Measurements from ENCODE around the gene DCUN1D3.
"Not testable (repeated sequence)": the region's sequence is repeated elsewhere in the genome, so short reads cannot be mapped to it uniquely, and the experiment has no call there.

Gene DCUN1D3

DNA sequence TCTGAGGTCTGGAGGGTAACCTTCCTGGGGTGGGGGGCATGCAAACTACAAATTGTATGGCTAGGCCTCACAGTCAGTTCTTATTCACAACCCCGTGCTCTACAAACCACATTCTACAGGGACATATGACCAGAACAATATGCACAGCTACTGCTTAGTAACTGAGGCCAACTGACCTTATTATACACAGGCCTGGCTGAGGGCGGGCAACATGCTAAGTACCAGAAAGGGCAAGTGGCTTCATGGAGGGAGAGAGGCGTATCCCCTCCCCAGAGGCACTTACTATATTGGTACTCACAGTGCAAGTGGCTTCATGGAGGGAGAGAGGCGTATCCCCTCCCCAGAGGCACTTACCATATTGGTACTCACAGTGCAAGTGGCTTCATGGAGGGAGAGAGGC is 39.2 kb downstream of the DCUN1D3 start:
- not testable (repeated sequence) for DNase-seq

DNA sequence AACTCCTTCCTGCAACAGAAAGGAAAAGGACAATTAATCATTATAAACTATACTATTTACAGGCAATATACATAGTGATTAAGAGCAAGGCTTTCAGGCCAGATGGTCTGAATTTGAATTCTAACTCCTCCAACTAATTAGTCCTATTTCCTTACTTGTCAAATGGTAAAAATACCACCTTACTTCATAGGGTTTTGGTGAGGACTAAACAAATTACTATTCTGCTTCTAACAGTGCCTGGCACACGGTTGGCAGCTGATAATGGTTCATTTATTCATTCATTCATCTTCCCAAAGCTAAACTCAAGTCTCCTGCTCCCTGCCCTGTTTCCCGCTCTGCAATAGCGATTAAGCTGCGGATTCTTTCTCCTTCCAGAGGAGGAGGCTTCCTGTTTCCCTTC is 39.8 kb downstream of the DCUN1D3 start:
- DNase-seq = no peak

DNA sequence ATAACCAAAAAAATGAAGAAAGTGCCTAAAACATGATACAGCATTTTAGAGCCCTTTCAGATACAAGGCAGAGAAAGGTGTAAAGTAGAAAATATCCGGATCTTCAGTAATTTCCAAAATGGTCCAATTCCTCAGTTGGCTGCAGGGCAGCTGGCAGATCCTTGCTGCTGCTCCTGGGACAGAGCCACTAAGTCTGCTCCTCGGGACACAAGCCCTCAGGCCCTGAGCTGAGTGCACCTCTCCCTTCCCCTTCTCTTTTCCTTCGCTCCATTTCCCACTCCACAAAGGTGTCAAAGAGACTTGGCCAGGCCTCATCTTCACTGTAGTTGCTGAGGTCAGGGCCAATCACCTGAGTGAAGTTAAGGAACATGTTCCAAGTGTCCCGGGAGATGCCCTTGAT is 40.5 kb downstream of the DCUN1D3 start:
- no peak for DNase-seq

DNA sequence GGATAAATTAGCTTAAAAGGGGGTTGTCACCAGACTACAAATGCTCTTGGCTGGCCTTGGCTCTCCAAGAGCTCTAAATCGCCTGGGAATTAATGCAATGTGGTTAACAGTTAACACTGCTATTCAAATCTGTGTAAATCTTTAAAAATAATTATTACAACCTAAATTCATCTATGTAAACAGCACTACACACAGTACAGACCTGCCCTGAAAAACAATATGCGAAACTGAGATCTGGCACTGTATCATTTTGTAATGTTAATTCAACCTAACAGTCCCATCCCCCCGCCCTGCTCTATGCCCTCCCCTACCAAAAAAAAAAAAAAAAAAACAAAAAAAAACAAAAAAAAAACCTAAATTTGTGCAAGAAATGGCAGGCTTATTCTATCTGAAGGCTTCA is 40.9 kb downstream of the DCUN1D3 start:
- DNase-seq = no peak

DNA sequence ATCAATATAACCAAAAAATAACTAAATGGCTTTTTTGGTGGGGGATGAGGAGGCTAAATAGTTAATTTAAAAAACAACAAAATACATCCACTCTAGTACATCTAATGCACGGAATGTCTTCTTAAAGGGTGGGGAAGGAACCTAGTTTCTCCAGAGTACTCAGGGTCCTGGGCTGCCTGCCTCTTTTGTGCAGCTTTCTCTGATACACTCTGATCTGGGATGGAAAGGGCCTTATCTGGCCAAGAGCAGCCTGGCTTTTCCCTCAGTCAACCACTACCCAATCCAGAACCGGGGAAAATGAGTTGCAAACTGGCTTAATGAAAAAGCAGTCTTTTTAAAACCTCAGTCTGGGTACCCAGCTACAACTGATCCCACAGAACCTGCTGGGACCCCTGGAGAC is 42.9 kb downstream of the DCUN1D3 start:
- DNase-seq = no peak

DNA sequence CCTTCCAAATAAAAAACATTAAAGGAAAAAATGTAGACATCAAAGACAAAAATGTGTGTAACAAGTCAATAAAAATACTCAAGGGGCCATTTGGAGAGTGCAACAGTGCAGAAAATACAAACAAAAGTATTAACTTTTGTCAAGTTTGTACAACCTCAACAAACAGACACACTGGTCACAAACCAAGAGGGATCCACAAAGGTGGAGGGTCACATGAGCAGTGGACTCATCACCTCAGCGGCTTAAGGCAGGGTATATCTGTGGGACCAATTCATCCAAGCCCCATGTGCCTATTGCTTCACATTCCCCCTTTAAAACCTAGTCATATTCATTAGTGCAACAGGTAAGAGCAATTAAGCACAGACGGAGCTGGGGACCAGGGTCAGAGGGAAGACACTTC is 45.2 kb downstream of the DCUN1D3 start:
- no peak for DNase-seq

DNA sequence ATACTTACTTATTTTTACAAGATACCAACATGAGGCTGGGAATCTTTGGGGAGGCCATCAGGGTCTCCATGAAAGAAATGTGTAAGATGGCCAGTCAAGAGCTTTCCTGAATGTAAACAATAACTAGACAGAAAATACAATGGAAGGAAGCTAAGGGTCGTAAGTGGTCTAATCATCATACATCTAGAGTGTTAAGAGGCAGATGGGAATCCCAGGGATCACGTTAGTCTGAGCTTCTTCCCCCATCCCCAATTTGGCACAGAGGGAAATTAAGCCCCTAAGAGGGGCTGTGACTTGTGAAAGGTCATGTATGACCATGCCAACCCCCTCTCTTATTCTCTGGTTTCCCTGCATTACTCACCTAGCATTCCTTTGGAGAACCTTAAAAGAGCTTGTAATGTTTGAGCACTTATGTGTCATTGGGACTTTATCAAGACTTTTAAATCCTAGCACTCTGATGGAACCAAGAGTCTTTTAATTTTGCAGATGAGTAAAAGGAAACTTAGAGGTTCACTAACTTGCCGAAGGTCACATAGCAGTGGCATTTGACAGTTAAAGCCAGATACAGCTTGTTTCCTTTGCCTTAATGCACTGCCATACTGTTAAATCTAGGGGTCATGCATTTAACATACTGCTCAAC is 46.1 kb downstream of the DCUN1D3 start:
- DNase-seq = no peak

DNA sequence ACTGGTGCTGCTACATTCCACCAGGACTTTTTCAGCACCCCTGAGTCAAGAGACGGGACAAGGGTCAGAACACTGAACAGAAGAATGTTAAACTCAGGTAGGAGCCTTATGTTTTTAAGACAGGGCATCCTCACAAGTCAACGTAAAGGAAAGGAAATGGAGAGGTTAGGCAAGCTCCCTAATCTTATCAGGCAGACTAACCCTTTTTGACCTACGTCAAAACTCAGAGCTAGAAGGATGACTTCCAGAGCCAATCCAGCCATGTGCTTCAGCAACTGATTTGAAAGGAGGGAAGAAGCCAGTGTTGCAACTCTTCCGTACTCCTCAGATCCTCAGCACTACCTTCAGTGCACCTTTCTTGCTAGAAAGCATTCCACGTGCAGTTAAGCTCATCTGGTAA is 47.0 kb downstream of the DCUN1D3 start:
- DNase-seq = no peak

DNA sequence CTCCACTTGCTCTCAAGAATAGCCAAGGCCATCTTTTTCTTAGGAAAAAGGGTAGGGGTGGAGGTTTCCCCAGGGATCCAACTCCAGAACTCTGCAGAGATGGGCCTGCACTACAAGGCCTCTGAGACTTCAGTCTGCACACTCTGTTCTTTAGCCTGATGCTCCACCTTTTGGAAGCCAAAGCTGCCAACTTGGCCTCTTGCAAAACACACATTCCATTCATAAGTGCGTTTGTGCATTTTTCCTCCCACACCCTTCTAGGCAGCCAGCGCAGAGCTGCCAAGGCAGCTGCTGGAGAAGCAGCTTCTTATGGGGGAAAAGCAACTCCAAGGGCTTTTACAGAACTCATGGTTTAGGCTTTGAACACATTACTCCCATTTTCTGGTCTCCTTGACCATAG is 48.6 kb downstream of the DCUN1D3 start:
- no peak for DNase-seq

DNA sequence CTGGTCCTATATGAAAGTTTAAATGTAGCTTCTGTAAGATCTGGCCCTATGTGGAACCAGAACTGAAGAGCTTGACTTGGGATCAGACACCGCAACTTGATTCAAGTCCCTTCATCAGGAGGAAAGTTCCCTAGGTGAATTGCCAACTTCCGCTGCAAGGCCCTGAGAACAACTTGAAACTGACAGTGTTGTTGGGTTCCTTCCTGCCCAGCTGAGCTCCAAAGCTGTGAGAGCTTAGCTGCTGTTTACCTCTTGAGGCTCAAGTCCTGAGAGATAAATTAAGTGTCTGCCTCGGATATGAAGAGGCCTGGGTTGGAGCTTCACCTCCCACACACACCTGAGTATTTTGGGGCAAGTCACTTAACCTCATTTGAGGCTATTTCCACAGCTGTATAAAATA is 49.2 kb downstream of the DCUN1D3 start:
- DNase-seq = no peak

DNA sequence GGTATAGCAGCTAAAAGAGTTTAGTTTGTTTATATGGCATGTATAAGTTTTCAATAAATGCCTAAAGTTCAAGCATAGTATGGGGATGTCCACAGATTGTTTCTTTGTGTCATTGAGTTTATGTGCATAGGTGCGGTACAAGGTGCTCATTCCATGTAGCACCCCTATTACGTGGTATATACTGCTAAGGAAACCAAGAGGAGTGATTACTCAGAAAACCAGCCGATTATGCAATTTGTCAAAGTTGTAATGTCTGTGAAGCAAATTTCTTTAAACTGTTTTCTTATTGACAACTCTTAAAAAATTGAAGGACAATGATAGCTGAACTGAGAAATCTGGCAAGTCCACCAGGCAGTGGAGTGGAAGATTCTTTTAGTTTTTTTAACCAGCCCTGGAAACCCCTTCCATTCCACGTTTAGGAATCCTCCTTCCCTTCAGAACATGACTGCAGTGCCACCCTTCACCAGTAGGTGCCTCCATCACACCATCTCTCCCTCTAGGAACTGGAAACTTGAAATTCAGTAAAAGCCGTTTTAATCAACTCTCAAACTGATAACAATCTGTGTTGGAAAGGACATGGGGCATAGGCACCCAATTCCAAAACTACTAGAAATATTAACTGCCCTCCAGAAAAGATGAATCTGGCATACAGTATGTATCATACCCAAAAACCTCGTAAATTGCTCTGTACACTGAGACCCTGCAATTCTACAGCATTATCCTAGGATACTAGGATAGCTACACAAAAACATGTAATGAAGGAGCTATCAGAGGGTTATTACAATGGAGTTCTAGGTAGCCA is 50.4 kb downstream of the DCUN1D3 start:
- peak; percentile 53 to 70 for DNase-seq

DNA sequence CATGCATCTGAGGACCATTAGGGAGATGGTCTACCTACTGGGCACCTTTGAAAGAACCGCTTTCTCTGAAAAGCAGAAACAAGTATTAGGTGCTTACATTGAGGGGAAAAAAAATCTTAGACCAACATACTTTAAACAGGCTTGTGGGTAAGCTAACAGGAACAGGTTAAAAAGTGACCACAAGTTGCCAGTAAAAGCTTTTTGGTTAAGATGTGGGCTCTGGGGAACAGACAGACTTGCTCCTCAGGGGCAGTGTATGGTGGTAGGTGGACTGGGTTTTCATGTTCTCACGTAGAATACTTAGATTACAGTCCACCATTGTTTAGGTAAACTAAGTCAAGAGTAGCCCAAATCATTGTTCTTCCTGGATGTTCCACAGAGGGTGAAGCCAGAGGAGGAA is 52.6 kb downstream of the DCUN1D3 start:
- no peak for DNase-seq

DNA sequence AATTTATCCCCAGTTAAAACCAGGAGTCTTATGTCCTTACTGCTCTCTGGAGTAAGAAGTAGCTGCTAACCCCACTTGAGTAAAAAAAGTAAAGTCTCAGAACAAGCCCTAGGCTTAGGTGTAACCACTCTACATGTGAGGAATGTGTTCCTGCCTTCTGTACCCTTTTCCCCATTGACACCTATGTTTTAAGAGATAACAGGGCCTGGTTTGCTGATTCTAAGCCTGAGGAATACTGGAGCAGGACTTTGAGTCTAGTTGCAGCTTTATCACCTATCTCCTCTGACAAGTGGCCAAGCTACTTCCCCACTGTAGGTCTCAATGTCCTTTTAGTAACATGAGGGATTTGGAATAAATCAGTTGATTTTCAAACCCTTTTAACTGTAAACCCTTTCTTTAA is 53.6 kb downstream of the DCUN1D3 start:
- no peak for DNase-seq

DNA sequence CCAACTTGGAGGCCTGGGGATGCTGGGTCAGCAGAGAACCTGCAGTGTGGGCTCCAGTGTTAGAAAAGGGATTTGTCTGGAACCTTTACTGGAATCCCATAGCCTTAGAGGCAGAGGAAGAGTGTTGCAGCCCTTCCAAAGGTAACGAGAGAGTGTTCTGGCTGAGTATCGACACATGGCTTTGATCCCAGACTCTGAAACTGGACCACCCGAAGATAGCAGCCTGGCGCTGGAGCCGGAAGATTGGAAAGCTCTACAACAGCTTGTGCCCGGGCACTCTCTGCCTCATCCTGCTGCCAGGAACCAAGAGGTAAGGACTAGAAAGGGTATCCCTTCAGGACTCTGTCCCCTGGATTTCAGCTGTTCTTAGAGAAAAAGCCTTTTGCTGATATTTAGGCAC is 54.1 kb downstream of the DCUN1D3 start:
- no peak for DNase-seq

DNA sequence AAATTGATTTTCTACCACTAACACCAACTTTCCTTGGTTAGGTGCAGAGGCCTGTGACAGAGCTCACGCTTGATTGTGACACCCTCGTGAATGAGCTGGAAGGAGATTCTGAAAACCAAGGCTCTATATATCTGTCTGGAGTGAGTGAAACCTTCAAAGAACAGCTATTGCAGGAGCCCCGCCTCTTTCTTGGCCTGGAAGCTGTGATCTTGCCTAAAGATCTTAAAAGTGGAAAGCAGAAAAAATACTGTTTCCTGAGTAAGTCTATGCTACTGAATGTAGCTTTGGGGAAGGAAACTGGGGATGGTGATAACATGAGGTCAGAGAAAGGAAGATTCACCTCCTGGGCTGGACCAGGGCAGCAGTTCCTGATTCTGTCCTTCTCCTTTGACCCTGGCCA is 55.6 kb downstream of the DCUN1D3 start:
- DNase-seq = peak in 1 of 2 donors; percentile 15

DNA sequence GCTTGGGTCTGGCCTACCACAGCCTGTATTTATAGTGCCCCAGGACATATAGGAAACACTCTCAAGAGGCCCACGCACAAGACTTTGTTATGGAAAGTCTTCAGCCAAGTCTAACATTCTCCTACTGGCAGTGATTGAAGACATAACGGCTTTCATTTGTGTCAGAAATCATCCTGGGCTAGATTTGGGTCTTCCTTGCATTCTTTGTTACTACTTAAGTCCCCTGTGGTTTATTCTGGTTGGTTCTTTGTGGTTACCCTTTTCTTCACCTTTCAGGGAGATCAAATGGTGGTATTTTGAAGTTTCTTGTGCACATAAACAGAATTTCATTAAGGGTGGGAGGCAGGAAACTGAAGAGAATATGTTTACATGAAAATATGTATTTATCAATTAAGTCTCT is 56.1 kb downstream of the DCUN1D3 start:
- peak in 1 of 2 donors; percentile 10 for DNase-seq

DNA sequence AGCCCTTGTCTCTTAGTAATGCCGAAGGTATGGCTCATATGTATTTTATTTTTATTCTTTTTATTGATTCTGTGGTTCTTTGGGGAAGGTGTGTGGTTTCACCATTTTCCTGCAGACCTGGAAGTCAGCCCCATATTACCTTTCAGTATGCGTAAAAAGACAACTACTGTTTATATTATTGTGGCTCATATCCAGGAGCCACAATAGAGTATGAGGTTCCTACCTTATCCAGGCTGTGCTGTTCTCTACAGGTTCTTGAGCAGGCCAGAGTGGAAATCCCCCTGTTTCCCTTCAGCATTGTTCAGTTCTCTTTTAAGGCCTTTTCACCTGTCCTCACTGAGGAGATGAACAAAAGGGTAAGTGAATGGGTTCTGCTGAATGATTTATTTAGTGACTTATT is 60.7 kb downstream of the DCUN1D3 start:
- DNase-seq = no peak

DNA sequence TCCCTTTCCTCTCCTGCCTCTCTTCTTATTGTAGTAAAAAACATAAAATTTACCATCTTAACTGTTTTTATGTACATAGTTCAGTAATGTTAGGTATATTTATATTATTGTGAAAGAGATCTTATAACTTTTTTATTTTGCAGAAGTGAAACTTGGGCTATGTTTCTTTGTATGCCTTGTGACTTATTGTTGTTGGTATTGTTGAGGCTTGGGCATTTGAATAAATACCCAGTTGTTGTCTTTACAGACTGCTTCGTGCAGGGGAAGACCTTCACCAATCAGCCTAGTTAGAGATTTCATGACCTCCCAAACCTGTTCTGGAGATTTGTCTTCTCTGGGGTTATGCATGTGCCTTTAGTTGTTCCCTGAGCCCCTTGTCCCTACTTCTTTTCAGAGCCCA is 61.9 kb downstream of the DCUN1D3 start:
- DNase-seq = no peak

DNA sequence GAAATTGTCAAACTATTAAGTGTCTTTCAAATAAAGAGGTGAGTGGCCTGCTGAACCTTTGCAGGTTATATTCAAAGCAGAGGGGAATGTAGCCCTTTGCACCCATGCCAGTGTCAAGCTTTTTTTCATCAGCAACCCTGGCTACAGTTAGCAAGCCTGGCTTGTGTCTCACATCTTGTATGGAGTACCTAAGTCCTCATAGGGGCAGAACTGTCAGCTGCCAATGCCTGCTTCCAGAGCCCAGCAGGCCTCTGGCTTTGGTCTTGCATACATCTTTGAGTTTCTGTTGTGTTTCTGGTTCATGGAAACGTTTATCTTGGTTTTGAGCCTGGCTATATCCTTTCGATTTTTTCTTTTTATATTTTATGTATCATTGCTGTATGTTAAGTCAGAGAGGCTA is 67.1 kb downstream of the DCUN1D3 start:
- no peak for DNase-seq

DNA sequence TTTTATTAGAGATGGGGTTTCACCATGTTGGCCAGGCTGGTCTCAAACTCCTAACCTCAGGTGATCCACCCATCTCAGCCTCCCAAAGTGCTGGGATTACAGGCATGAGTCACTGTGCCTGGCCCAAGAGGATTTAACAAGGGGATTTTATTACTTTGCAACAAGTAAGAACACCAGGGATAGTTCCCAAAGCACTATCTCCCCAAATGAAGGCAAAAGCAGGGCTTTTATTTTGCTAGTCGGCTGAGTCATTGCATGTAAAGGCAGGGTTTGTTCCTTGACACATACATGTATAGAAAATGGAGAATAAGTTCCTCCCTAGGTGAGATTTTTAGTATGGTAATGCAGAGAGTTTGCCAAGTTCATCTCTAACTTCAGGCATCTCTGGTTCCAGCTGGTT is 69.8 kb downstream of the DCUN1D3 start:
- DNase-seq = no peak

DNA sequence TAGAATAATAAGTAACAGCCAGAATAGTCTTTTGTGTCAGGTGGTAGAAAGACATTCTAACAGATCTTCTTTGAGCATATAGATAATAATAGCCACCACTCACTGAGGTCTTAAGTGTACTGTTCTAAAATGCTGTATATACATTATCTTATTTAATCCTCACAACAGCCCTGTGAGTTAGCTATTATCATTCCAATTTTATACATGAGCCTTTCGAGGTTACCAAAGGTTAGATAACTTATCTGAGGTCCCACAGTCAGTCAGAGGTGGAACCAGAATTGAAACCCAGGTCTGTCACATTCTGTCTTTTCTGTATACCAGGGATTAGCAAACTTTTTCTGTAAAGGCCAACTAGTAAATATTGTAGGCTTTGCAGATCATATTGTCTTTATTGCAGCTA is 70.6 kb downstream of the DCUN1D3 start:
- DNase-seq = no peak

DNA sequence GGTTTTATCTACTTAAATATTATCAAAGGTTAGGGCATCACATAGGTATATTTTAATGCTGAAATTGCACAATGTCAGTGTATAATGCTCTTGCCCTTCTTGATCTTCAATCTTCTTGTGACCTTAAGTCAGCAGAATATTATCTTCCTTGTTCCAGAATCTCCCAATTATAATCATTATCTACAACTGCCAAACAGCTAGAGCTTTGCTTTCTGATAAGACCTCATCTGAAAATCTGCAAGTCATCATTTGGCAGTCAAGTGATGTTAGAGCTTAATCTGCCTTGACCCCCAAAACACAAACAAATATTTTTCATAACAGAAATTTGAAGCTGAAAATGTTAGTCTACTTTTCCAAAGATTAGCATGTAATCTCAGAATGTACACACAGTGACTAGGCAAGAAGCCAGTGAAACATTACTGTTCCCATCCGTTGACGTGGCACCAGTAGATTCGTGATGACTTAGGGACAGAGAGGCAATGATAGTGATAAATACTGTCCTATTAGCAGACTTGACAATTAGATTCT is 74.1 kb downstream of the DCUN1D3 start:
- no peak for DNase-seq

DNA sequence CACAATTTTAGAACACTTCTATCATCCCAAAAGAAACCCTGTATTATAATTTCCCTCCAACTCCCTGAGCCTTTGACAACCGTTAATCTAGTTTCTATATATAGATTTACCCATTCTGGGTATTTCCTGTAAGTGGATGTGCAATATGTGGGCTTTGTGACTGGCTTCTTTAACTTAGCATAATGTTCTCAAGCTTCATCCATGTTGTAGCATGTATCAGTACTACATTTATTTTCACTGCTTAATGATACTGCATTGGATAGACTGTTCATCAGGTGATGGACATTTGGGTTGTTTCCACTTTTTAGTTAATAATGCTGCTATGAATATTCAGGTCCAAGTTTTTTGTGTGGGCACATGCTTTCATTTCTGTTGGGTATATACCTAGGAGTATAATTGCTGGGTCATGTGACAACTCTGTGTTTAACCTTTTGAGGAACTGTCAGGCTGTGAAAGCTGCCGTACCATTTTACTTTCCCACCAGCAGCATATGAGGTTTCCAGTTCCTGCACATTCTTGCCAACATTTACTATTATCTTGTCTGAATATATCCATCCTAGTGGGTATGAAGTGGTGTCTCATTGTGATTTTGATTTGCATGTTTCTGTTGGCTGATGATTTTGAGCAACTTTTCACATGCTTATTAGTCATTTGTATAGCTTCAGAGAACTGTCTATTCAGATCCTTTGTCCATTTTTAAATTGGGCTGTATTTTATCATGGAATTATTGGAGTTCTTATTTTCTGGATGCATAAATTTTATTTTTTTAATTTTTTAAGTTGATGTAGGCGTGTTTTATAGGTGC is 77.4 kb downstream of the DCUN1D3 start:
- no peak for DNase-seq

DNA sequence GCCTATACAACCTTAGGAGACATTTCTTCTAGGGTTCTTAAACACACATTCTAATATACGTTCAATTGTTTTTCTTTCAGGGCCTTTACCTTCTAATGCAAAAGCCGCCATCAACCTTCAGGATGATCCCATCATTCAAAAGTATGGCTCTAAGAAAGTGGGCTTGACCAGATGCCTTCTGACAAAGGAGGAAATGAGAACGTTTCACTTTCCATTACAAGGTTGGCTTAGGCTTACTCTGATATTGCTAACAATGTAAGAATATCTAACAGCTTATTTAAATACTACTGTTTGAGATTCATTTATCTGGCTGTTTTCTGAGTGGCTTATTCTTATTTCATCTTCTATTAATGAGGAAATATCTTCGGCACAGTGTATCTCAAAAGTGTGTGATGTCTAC is 78.5 kb downstream of the DCUN1D3 start:
- DNase-seq = no peak

All from CD4-positive, alpha-beta T cell treated with Interferon alpha-2 for 1 hour (primary cell).